K562 (cell line): ENCODE results near the gene BTG2. TPM values are rescaled to one million over a fixed set of nuclear protein-coding genes. Genes with fewer than 3 reads are reported as not detected.

ENCODE experiments used
- CBFB ChIP-seq: sonication (generic); formaldehyde crosslinking; IDR thresholded peaks from 2 replicates; pipeline ENCODE4 v1.4.0; 2020; ENCODE audit warnings: mild to moderate bottlenecking, missing genetic modification reagents
- ESRRA ChIP-seq: fragments of 450-650 bp; IDR thresholded peaks from 2 replicates; pipeline ENCODE4 v1.6.1; 2014; ENCODE audit warnings: low read depth, mild to moderate bottlenecking, moderate library complexity, borderline replicate concordance
- GATAD2B ChIP-seq: fragments of 450-650 bp; IDR thresholded peaks from 2 replicates; pipeline ENCODE4 v1.6.1; 2017; ENCODE audit warnings: mild to moderate bottlenecking, borderline replicate concordance
- GTF2A2 ChIP-seq: IDR thresholded peaks from 2 replicates; pipeline ENCODE4 v1.6.1; 2016; ENCODE audit warnings: mild to moderate bottlenecking, missing genetic modification characterization, missing compliant biosample characterization
- KDM2B ChIP-seq: fragments of 250-450 bp; sonication (Bioruptor Pico); IDR thresholded peaks from 2 replicates; pipeline ENCODE4 v1.8.0; 2021; ENCODE audit warnings: mild to moderate bottlenecking, moderate library complexity
- LCOR ChIP-seq: sonication (generic); formaldehyde crosslinking; IDR thresholded peaks from 2 replicates; pipeline ENCODE4 v1.8.0; 2022; ENCODE audit warnings: mild to moderate bottlenecking, missing genetic modification reagents
- MAX ChIP-seq: sonication (generic); formaldehyde crosslinking; IDR thresholded peaks from 2 replicates; pipeline ENCODE4 v1.9.0; 2022; ENCODE audit warnings: mild to moderate bottlenecking, missing genetic modification reagents
- MTA3 ChIP-seq: fragments of 450-650 bp; formaldehyde crosslinking; IDR thresholded peaks from 2 replicates; pipeline ENCODE4 v1.6.1; 2017; ENCODE audit warnings: mild to moderate bottlenecking, borderline replicate concordance
- NFYB ChIP-seq: IDR thresholded peaks from 2 replicates; pipeline ENCODE4 v1.6.1; 2011; ENCODE audit warnings: mild to moderate bottlenecking, moderate library complexity; ENCODE audit not compliant: insufficient read length; ENCODE audit errors: extremely low read depth
- NRF1 ChIP-seq, 2 experiments: fragments of 450-650 bp; IDR thresholded peaks in 1 of 2; conservative IDR thresholded peaks in 1 of 2; 2 replicates each; pipeline ENCODE4 v1.6.1; 2014; ENCODE audit warnings: mild to moderate bottlenecking in 2 of 2
- PHF20 ChIP-seq: fragments of 450-650 bp; IDR thresholded peaks from 2 replicates; pipeline ENCODE4 v1.6.1; 2018; ENCODE audit not compliant: partially characterized antibody
- RBM25 ChIP-seq: fragments of 200-400 bp; formaldehyde crosslinking; IDR thresholded peaks from 2 replicates; pipeline ENCODE4 v1.6.1; 2018; ENCODE audit warnings: low read length, low read depth, moderate library complexity; ENCODE audit not compliant: severe bottlenecking
- REST ChIP-seq, 2 experiments: fragments of 450-650 bp; formaldehyde crosslinking in 1 of 2; IDR thresholded peaks; 2 replicates each; pipeline versions ENCODE4 v1.4.0 to v1.6.1; 2014 to 2020; ENCODE audit warnings: mild to moderate bottlenecking in 2 of 2, borderline replicate concordance in 1 of 2, low read depth in 1 of 2
- SAFB ChIP-seq: fragments of 200-400 bp; formaldehyde crosslinking; IDR thresholded peaks from 2 replicates; pipeline ENCODE4 v1.6.1; 2017; ENCODE audit warnings: low read depth, low read length, borderline replicate concordance
- SMARCC2 ChIP-seq: fragments of 450-650 bp; IDR thresholded peaks from 2 replicates; pipeline ENCODE4 v1.6.1; 2017; ENCODE audit warnings: antibody characterized with exemption, moderate library complexity, mild to moderate bottlenecking, low read depth
- ZBTB33 ChIP-seq: sonication (generic); formaldehyde crosslinking; IDR thresholded peaks from 2 replicates; pipeline ENCODE4 v1.8.1; 2023; ENCODE audit warnings: mild to moderate bottlenecking, missing genetic modification reagents
- polyA plus RNA-seq, 8 experiments: library from polyadenylated mRNA; depleted of rRNA in 4 of 8; stranded (reverse) in 5 of 8; unstranded in 3 of 8; fragments of >200 nt; fragmentation: Nextera tagmentation in 2 of 8; fragmentation: Illumina TruSeq in 1 of 8; extraction: Ambion mirVana in 2 of 8; extraction: Trizol in 1 of 8; gene quantifications; 2 replicates each; pipeline versions ENCODE4 v1.2.1 to v1.2.3, GENCODE V29; 2011 to 2014; ENCODE audit warnings: inconsistent platforms in 1 of 8, missing spikeins in 1 of 8
- total RNA-seq, 7 experiments: library from RNA; depleted of rRNA in 6 of 7; stranded (reverse); fragments of >200 nt in 6 of 7; fragmentation: Illumina TruSeq in 2 of 7; extraction: Trizol in 2 of 7; gene quantifications; 2 replicates each; pipeline versions ENCODE4 v1.2.1 to v1.2.3, GENCODE V29; 2011 to 2021; ENCODE audit warnings: low replicate concordance in 1 of 7

The BTG2 gene
- total and polyA plus RNA-seq, 9 of the 15 experiments (the other 6 are each of a cell fraction or from before 2014, with no cell fraction given): 2.3 to 41.9 (median 8.7) TPM

GRCh38 chr1:203327684-203328457 lies 22.6 kb downstream of the BTG2 start (continued):
- TF ChIP-seq ZBTB33 (CRISPR knock-in tag): peak; percentile 95
- no peak for TF ChIP-seq KDM2B (CRISPR knock-in tag)
- TF ChIP-seq MTA3: peak; percentile 48; the same call in 1 of the 2 replicates
- TF ChIP-seq SMARCC2: 0 out of 2 replicates have a peak, but pooled peaks have one; percentile 16
- TF ChIP-seq CBFB (CRISPR knock-in tag): no peak
- peak; percentile 47 for TF ChIP-seq PHF20
- TF ChIP-seq SAFB: no peak
- TF ChIP-seq GATAD2B: no peak
- TF ChIP-seq GTF2A2 (tag): no peak
- no peak for TF ChIP-seq NFYB
- peak; percentile 80 for TF ChIP-seq REST (IDR thresholded peaks at IDR 0.05; ENCODE audit: borderline replicate concordance)
- 0 out of 2 replicates have a peak, but pooled peaks have one; percentile 35 for TF ChIP-seq REST (CRISPR knock-in tag; IDR thresholded peaks at IDR 0.05; ENCODE audit: low read depth)
- TF ChIP-seq RBM25: peak; percentile 76
- TF ChIP-seq LCOR (CRISPR knock-in tag): no peak
- TF ChIP-seq MAX (CRISPR knock-in tag): peak; percentile 70
- peak; percentile 46; the same call in 1 of the 2 replicates for TF ChIP-seq ESRRA
- TF ChIP-seq NRF1 (conservative IDR thresholded peaks at IDR 0.05 in 1 of 2, IDR thresholded peaks at IDR 0.05 in 1 of 2): no peak
